Cardiac muscle cell (in vitro differentiated cells and primary cell): ENCODE measurements around the gene NCAN. TPM values are rescaled to one million over a fixed set of nuclear protein-coding genes. Genes with fewer than 3 reads are reported as not detected.

ENCODE experiments used
- DNase-seq, 2 donors: peaks; one replicate each; pipeline versions ENCODE4 v3.0.0 to v3.0.0-alpha.2; 2010 to 2017; ENCODE audit warnings: low read depth in 1 of 2, low spot score in 1 of 2
- H3K27ac ChIP-seq: fragments of 200-600 bp; sonication (generic); 2 replicates; pipeline ENCODE4 v1.5.1; 2016
- H3K27me3 ChIP-seq: fragments of 200-600 bp; sonication (generic); 2 replicates; pipeline ENCODE4 v1.6.0; 2016; ENCODE audit warnings: control low read depth
- H3K36me3 ChIP-seq: fragments of 200-600 bp; sonication (generic); 2 replicates; pipeline ENCODE4 v1.5.1; 2016; ENCODE audit warnings: control low read depth
- H3K4me1 ChIP-seq: fragments of 200-600 bp; sonication (generic); 2 replicates; pipeline ENCODE4 v1.8.1; 2017; ENCODE audit warnings: low read depth, mild to moderate bottlenecking, mixed run types
- H3K4me3 ChIP-seq: fragments of 200-600 bp; sonication (generic); 2 replicates; pipeline ENCODE4 v1.5.1; 2016; ENCODE audit warnings: mild to moderate bottlenecking
- H3K9me3 ChIP-seq: fragments of 200-600 bp; sonication (generic); 2 replicates; pipeline ENCODE4 v1.5.1; 2017; ENCODE audit warnings: low read depth, mild to moderate bottlenecking, control low read depth
- CTCF ChIP-seq: IDR thresholded peaks from 2 replicates; pipeline ENCODE4 v1.5.1; 2012; ENCODE audit warnings: low read depth, mild to moderate bottlenecking, low read length
- polyA plus RNA-seq: library from polyadenylated mRNA; unstranded; fragments of >200 nt; fragmentation: Nextera tagmentation; extraction: Ambion mirVana; gene quantifications from 2 replicates; pipeline ENCODE4 v1.2.1, GENCODE V29; 2016
- total RNA-seq: library from RNA; depleted of rRNA; stranded (reverse); fragments of >200 nt; gene quantifications from 2 replicates; pipeline ENCODE4 v1.2.3, GENCODE V29; 2016

The NCAN gene
- total and polyA plus RNA-seq, 2 experiments from 2014 or later = 0.36 TPM; not detected in 1

GRCh38 chr19:19223636-19224035 lies 11.9 kb downstream of the NCAN start:
- H3K4me3 ChIP-seq = no peak overlapping the region
- no peak overlapping the region for H3K27ac ChIP-seq
- DNase-seq = no peak

DNA sequence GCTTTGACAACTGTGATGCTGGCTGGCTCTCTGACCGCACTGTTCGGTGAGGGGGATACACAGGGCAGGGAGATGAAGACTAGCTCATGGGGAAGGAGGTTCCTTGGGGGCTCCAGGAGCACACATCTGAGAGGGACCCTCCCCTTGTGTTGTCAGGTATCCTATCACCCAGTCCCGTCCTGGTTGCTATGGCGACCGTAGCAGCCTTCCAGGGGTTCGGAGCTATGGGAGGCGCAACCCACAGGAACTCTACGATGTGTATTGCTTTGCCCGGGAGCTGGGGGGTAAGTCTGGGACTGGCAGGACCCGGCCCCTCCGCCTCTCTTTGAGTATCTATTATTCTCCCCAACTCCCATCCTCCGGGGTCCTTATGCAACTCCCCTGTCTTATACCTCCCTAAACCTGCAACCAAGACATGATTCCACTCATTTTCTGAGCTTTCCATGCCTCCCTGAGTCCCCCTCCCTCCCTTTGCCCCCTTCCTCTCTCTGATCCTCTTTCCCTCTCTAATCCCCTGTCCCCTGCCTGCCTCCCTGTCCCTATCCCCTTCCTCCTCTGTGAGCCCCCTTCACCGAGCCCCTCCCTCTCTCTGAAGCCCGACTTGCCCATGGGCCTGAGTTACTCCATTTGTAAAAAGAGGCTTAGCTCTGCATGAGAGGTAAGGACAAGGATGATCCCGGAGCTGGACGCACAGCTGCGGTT lies 12.5 kb downstream of the NCAN start:
- H3K27ac ChIP-seq = no peak overlapping the region
- TF ChIP-seq CTCF = no peak
- H3K9me3 ChIP-seq = no peaks in the 10 kb centered on the region
- H3K4me3 ChIP-seq = no peak overlapping the region
- no peak for DNase-seq
- H3K4me1 ChIP-seq = no peaks in the 10 kb centered on the region
- no peaks in the 10 kb centered on the region for H3K36me3 ChIP-seq
- H3K27me3 ChIP-seq = peaks cover 26% of the 10 kb centered on the region

More at GRCh38 chr19:19223636-19224035, 11.9 kb downstream of the NCAN start:
- Histone ChIP-seq H3K9me3 (no peaks in the 10 kb centered on the region), H3K4me1 (no peaks in the 10 kb centered on the region), H3K27me3 (peaks cover 26% of the 10 kb centered on the region), H3K36me3 (no peaks in the 10 kb centered on the region)
- TF ChIP-seq CTCF = no peak

DNA sequence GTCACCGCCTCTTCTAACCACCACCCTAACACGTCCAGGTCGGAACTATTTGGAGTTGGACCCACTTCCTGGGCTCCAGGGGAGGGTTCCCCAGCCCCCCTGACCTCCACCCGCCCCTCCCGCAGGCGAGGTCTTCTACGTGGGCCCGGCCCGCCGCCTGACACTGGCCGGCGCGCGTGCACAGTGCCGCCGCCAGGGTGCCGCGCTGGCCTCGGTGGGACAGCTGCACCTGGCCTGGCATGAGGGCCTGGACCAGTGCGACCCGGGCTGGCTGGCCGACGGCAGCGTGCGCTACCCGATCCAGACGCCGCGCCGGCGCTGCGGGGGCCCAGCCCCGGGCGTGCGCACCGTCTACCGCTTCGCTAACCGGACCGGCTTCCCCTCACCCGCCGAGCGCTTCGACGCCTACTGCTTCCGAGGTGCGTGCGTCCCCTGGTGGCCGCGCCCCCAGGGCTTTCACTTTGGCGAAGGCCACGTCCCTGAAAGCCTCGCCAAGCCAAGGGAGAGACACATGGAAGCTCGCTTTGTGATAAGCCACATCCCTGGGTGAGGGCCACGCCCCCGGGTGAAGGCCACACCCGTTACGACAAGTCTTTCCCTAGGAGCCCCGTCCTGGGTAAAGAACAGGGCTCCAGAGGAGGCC lies 13.2 kb downstream of the NCAN start:
- Histone ChIP-seq H3K4me3 (peak overlapping the region; percentile 9), H3K27ac (no peak overlapping the region), H3K4me1 (no peaks in the 10 kb centered on the region), H3K36me3 (no peaks in the 10 kb centered on the region), H3K27me3 (peaks cover 26% of the 10 kb centered on the region), H3K9me3 (no peaks in the 10 kb centered on the region)
- TF ChIP-seq CTCF = peak; percentile 73
- DNase-seq = peak; percentile 70 to 81

DNA sequence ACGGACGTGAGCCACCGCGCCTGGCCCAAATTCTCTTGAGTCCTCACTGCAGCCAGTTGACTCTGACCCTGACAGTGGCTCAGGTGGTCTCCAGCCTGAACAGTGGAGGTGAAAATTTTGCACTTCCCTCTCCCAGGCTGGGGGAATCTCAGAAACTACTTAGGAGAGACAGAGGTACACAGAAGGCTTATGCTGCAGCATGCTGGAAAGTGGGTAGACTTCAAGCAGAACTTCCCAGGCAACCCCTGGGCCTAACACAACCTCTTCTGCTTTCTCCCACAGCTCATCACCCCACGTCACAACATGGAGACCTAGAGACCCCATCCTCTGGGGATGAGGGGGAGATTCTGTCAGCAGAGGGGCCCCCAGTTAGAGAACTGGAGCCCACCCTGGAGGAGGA lies 14.4 kb downstream of the NCAN start:
- Histone ChIP-seq H3K4me1 (no peaks in the 10 kb centered on the region), H3K27ac (no peak overlapping the region), H3K36me3 (no peaks in the 10 kb centered on the region), H3K27me3 (peaks cover 26% of the 10 kb centered on the region), H3K9me3 (no peaks in the 10 kb centered on the region), H3K4me3 (no peak overlapping the region)
- no peak for DNase-seq
- TF ChIP-seq CTCF = no peak

DNA sequence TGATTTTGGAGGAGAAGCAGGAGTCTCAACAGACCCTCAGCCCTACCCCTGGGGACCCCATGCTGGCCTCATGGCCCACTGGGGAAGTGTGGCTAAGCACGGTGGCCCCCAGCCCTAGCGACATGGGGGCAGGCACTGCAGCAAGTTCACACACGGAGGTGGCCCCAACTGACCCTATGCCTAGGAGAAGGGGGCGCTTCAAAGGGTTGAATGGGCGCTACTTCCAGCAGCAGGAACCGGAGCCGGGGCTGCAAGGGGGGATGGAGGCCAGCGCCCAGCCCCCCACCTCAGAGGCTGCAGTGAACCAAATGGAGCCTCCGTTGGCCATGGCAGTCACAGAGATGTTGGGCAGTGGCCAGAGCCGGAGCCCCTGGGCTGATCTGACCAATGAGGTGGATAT lies 14.9 kb downstream of the NCAN start:
- H3K27me3 ChIP-seq = peaks cover 26% of the 10 kb centered on the region
- no peak for DNase-seq
- H3K36me3 ChIP-seq = no peaks in the 10 kb centered on the region
- TF ChIP-seq CTCF = no peak
- H3K4me3 ChIP-seq = no peak overlapping the region
- no peak overlapping the region for H3K27ac ChIP-seq
- H3K9me3 ChIP-seq = no peaks in the 10 kb centered on the region
- H3K4me1 ChIP-seq = no peaks in the 10 kb centered on the region
